ENCODE measurements around the gene RCBTB2. TPM values are rescaled to one million over a fixed set of nuclear protein-coding genes. Genes with fewer than 3 reads are reported as not detected.

Gene RCBTB2
- polyA plus RNA-seq, 3 donors, result 55.5 to 100 (median 64.4) TPM

DNA sequence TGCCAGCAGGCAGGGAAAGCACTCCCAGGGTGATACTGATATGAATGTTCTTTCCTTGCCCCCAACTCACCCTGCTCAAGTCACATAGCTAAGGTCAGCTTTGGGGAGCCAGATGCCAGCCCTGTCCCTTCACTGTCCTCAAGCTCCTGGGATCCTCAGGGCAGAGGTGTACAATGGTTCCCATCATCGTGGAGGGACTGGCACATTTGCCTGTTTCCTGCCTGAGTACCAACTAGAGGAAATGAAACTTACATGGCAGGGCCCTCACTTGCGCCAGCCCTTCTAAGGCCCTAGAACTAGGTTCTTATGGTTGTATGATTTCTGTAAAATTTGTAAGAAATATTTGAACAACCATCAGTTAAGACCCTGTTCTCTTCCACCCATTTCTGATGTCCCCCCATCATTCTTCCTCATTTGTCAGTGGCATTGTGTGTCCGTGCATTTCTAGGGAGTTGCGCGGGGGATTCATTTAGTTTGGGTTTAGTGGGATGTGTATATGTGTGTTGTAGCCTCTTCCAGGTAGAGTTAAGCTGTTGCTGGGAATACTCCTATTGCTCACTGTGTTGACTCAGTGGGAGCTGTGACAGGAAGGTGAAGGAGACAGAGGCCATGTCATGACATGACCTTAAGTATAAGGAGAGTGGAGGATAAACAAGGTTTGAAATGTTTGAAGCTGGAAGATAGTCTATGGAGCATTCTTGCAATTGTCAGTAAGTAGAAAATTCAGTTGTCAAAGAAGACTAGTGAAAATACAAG lies 41.3 kb upstream of the RCBTB2 start:
- H3K9me3 ChIP-seq (replicated peaks in 1 of 2; ENCODE audit: control insufficient read depth in 1 of 2, insufficient read depth in 1 of 2, low read length in 2 of 2), result no peaks in the 10 kb centered on the region
- Mint-ChIP-seq H3K4me3 (no peak overlapping the region), H3K36me3 (peaks cover 7 to 10% of the 10 kb centered on the region in 2 donors), H3K27ac (peak overlapping the region; percentile 89 to 96 (median 94)), H3K4me1 (peaks cover 91% of the 10 kb centered on the region), H3K9me3 (peaks cover 0 to 3% (median 0%) of the 10 kb centered on the region in 7 donors), H3K27me3 (ENCODE audit: low read depth in 3 of 3) (no peaks in the 10 kb centered on the region)
- peak overlapping the region; percentile 8 for H3K4me2 ChIP-seq (replicated peaks; ENCODE audit: extremely low read depth, low read length, poor library complexity, severe bottlenecking)
- no peaks in the 10 kb centered on the region for H3K36me3 ChIP-seq (replicated peaks in 1 of 2; ENCODE audit: control insufficient read depth in 1 of 2, insufficient read depth in 2 of 2, low read length in 2 of 2)
- H3K27me3 ChIP-seq (ENCODE audit: control insufficient read depth in 2 of 2, insufficient read depth in 2 of 2, low read length in 2 of 2), result no peaks in the 10 kb centered on the region
- H4K20me1 ChIP-seq (ENCODE audit: insufficient read depth, low read length), result no peaks in the 10 kb centered on the region
- no peak overlapping the region for H2AFZ ChIP-seq (ENCODE audit: insufficient read depth, low read depth, low read length, poor library complexity, severe bottlenecking)
- H3K4me3 ChIP-seq (replicated peaks in 1 of 3; ENCODE audit: low read depth in 2 of 3, low read length in 3 of 3), result peak overlapping the region in 1 of 3 experiments; percentile 13
- peak in 2 of 3 donors; percentile 56 to 71 for DNase-seq
- no peaks in the 10 kb centered on the region for H3K79me2 ChIP-seq (ENCODE audit: insufficient read depth, low read length)
- no peak overlapping the region for H3K9ac ChIP-seq (ENCODE audit: insufficient read depth, low read length, poor library complexity, severe bottlenecking)
- peaks cover 98 to 100% of the 10 kb centered on the region in 2 donors for H3K4me1 ChIP-seq (ENCODE audit: control insufficient read depth in 1 of 2, insufficient read depth in 2 of 2, low read length in 2 of 2)
- peak overlapping the region; percentile 75 to 96 for H3K27ac ChIP-seq (ENCODE audit: low read depth in 1 of 2, low read length in 2 of 2)
- no peak for TF ChIP-seq CTCF (IDR thresholded peaks at IDR 0.05)
- intact Hi-C loops (cut with micrococcal nuclease), result loop anchor here (5.0 to 10.0 kb wide), 3 partner anchors 82 to 429 kb away; no protein-coding TSS in a partner anchor
- 50% methylated on average over 2 of the region's 5 CpGs for WGBS (ENCODE audit: insufficient coverage)

DNA sequence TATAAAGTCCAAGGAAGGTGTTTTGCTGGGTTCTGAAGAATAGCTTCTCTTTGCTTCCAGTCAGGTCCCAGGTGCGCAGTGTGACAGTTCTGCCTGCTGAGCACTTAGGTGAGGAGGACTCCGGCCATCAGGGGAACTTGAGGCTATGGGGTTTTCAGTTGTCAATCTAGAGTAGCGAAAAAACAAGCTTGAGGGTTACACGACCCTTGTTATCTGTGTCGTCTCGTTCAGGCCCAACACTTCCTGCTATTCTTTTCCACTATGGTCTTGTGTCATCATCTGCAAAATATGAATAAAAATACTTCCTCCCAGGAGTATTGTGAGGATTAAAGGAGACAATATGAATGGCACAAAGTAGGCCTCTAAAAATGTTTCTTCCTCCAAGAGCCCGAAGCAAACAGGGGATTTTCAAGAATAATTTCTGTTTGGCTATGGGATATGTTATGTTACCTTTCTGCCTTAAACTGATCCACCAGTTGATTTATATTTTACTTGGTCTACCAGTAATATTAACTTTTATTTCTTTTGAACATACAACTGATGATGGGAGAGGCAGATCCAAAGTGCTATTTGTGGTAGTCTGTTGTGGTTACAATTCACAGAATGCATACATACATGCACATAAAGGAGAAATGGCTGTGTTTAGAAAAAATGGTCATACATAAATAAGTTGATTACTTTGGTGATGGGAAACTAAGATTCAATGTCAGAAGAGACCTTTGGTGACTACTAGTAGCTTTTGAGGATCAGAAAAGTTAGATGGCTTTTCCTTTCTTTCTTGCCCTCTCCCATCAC lies 40.5 kb upstream of the RCBTB2 start:
- Mint-ChIP-seq H3K4me1 (peaks cover 91% of the 10 kb centered on the region), H3K36me3 (peaks cover 7 to 10% of the 10 kb centered on the region in 2 donors), H3K4me3 (no peak overlapping the region), H3K27me3 (ENCODE audit: low read depth in 3 of 3) (no peaks in the 10 kb centered on the region), H3K27ac (peak overlapping the region; percentile 89 to 96 (median 94)), H3K9me3 (peaks cover 0 to 3% (median 0%) of the 10 kb centered on the region in 7 donors)
- Histone ChIP-seq H3K9me3 (replicated peaks in 1 of 2; ENCODE audit: control insufficient read depth in 1 of 2, insufficient read depth in 1 of 2, low read length in 2 of 2) (no peaks in the 10 kb centered on the region), H3K27ac (ENCODE audit: low read depth in 1 of 2, low read length in 2 of 2) (peak overlapping the region; percentile 75 to 96), H4K20me1 (ENCODE audit: insufficient read depth, low read length) (no peaks in the 10 kb centered on the region), H3K4me1 (ENCODE audit: control insufficient read depth in 1 of 2, insufficient read depth in 2 of 2, low read length in 2 of 2) (peaks cover 98 to 100% of the 10 kb centered on the region in 2 donors), H3K27me3 (ENCODE audit: control insufficient read depth in 2 of 2, insufficient read depth in 2 of 2, low read length in 2 of 2) (no peaks in the 10 kb centered on the region), H3K36me3 (replicated peaks in 1 of 2; ENCODE audit: control insufficient read depth in 1 of 2, insufficient read depth in 2 of 2, low read length in 2 of 2) (no peaks in the 10 kb centered on the region), H3K9ac (ENCODE audit: insufficient read depth, low read length, poor library complexity, severe bottlenecking) (no peak overlapping the region), H3K4me2 (replicated peaks; ENCODE audit: extremely low read depth, low read length, poor library complexity, severe bottlenecking) (peak overlapping the region; percentile 14), H3K4me3 (replicated peaks in 1 of 3; ENCODE audit: low read depth in 2 of 3, low read length in 3 of 3) (peak overlapping the region in 1 of 3 experiments; percentile 33), H3K79me2 (ENCODE audit: insufficient read depth, low read length) (no peaks in the 10 kb centered on the region), H2AFZ (ENCODE audit: insufficient read depth, low read depth, low read length, poor library complexity, severe bottlenecking) (peak overlapping the region; percentile 50)
- DNase-seq, result peak in 2 of 3 donors; percentile 25 to 43
- 70% methylated on average over 2 of the region's 7 CpGs for WGBS (ENCODE audit: insufficient coverage)
- intact Hi-C loops (cut with micrococcal nuclease), result loop anchor here (5.0 to 10.0 kb wide), 3 partner anchors 81 to 429 kb away; no protein-coding TSS in a partner anchor
- no peak for TF ChIP-seq CTCF (IDR thresholded peaks at IDR 0.05)
